ENCODE results near the gene CCNE1. TPM values are rescaled to one million over a fixed set of nuclear protein-coding genes. Genes with fewer than 3 reads are reported as not detected.

Gene CCNE1
- total and polyA plus RNA-seq, 9 of the 15 experiments (the other 6 are each of a cell fraction or from before 2014, with no cell fraction given) = 6.2 to 41.0 (median 31.6) TPM

DNA sequence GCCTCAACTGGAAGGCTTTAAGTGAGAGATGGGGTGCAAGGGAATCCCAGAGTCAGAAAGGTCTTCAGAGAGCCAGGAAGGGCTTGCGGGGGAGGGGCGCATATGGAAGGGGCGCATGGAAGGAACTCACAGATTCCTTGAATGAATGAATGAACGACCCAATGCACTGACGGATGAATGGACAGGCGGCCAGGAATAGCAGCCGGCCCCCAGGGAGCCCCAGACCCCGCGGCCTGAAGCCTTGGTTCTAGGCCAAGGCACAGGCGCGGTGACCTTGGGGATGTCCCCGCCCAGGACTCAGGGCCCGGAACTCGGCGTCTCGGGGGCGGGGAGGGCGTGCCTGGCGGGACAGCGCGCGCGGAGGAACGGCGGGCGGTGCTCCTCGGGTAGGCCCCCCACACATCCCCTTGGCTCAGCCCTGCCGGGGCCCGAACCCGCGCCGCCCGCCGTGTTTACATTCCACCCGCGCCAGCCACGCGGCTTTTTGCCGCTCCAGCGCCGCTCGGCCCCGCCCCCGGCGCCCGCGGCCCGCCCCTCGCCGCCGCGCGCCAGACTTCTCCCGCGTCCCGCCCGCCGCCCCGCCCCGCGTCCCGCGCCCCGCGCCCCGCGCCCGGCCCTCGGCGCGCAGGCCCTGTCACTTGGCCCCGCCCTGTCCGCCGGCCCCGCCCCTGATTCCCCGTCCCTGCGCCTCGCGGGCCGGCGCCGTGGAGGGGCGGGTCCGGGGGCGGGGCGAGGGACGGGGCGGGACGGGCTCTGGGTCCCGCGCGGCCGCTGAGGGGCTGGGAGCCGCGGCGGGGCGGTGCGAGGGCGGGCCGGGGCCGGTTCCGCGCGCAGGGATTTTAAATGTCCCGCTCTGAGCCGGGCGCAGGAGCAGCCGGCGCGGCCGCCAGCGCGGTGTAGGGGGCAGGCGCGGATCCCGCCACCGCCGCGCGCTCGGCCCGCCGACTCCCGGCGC, at the start of gene CCNE1 (continued):
- TF ChIP-seq ZBTB26 (CRISPR knock-in tag; IDR thresholded peaks at IDR 0.05) = no peak
- peak; percentile 77; the same call in 1 of the 2 replicates for TF ChIP-seq ZBTB7A (IDR thresholded peaks at IDR 0.05; ENCODE audit: borderline replicate concordance, control insufficient read depth, low read depth, low read length)
- TF ChIP-seq WHSC1 (IDR thresholded peaks at IDR 0.05; ENCODE audit: low read length) = no peak
- no peak for TF ChIP-seq MTA2 (IDR thresholded peaks at IDR 0.05; ENCODE audit: low read depth)
- TF ChIP-seq HEY1 (CRISPR knock-in tag; IDR thresholded peaks at IDR 0.05; ENCODE audit: borderline replicate concordance) = no peak
- TF ChIP-seq ZNF57 (CRISPR knock-in tag; IDR thresholded peaks at IDR 0.05) = no peak
- no peak for TF ChIP-seq MTF1 (CRISPR knock-in tag; IDR thresholded peaks at IDR 0.05; ENCODE audit: borderline replicate concordance)
- TF ChIP-seq, protein P1, sequence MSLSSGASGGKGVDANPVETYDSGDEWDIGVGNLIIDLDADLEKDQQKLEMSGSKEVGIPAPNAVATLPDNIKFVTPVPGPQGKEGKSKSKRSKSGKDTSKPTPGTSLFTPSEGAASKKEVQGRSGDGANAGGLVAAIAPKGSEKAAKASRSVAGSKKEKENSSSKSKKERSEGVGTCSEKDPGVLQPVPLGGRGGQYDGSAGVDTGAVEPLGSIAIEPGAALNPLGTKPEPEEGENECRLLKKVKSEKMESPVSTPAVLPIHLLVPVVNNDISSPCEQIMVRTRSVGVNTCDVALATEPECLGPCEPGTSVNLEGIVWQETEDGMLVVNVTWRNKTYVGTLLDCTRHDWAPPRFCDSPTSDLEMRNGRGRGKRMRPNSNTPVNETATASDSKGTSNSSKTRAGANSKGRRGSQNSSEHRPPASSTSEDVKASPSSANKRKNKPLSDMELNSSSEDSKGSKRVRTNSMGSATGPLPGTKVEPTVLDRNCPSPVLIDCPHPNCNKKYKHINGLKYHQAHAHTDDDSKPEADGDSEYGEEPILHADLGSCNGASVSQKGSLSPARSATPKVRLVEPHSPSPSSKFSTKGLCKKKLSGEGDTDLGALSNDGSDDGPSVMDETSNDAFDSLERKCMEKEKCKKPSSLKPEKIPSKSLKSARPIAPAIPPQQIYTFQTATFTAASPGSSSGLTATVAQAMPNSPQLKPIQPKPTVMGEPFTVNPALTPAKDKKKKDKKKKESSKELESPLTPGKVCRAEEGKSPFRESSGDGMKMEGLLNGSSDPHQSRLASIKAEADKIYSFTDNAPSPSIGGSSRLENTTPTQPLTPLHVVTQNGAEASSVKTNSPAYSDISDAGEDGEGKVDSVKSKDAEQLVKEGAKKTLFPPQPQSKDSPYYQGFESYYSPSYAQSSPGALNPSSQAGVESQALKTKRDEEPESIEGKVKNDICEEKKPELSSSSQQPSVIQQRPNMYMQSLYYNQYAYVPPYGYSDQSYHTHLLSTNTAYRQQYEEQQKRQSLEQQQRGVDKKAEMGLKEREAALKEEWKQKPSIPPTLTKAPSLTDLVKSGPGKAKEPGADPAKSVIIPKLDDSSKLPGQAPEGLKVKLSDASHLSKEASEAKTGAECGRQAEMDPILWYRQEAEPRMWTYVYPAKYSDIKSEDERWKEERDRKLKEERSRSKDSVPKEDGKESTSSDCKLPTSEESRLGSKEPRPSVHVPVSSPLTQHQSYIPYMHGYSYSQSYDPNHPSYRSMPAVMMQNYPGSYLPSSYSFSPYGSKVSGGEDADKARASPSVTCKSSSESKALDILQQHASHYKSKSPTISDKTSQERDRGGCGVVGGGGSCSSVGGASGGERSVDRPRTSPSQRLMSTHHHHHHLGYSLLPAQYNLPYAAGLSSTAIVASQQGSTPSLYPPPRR (CRISPR knock-in tag; IDR thresholded peaks at IDR 0.05; ENCODE audit: borderline replicate concordance) = 0 out of 2 replicates have a peak, but pooled peaks have one; percentile 57
- TF ChIP-seq KAT2B (IDR thresholded peaks at IDR 0.05; ENCODE audit: low read depth, low read length) = no peak
- TF ChIP-seq HNRNPH1 (optimal IDR thresholded peaks at IDR 0.05; ENCODE audit: low read depth, low read length) = no peak
- TF ChIP-seq ZNF639 (CRISPR knock-in tag; conservative IDR thresholded peaks at IDR 0.05 in 1 of 2, IDR thresholded peaks at IDR 0.05 in 1 of 2) = peak in 1 of 2 experiments; percentile 69; a peak in 2 of 4 replicates
- peak; percentile 88 to 96 for TF ChIP-seq MNT (conservative IDR thresholded peaks at IDR 0.05)
- peak; percentile 74 for TF ChIP-seq CCNT2 (IDR thresholded peaks at IDR 0.05; ENCODE audit: borderline replicate concordance, extremely low read depth, insufficient read length, low read depth, low read length)
- no peak for TF ChIP-seq EZH2 (IDR thresholded peaks at IDR 0.05; ENCODE audit: borderline replicate concordance, low read depth, low read length)
- TF ChIP-seq ETV6 (IDR thresholded peaks at IDR 0.05; ENCODE audit: borderline replicate concordance in 1 of 2, low read depth in 2 of 2, low read length in 1 of 2) = no peak
- TF ChIP-seq ETV6 (CRISPR knock-in tag; IDR thresholded peaks at IDR 0.05; ENCODE audit: borderline replicate concordance) = no peak
